ENCODE results near the gene L3MBTL3.
"Not testable (repeated sequence)": the region's sequence is repeated elsewhere in the genome, so short reads cannot be mapped to it uniquely, and the experiment has no call there.

L3MBTL3 gene

GRCh38 chr6:130147111-130147510 lies 128.7 kb downstream of the L3MBTL3 start:
- no peak for DNase-seq

GRCh38 chr6:130148181-130148580 lies 129.8 kb downstream of the L3MBTL3 start:
- no peak for DNase-seq

DNA sequence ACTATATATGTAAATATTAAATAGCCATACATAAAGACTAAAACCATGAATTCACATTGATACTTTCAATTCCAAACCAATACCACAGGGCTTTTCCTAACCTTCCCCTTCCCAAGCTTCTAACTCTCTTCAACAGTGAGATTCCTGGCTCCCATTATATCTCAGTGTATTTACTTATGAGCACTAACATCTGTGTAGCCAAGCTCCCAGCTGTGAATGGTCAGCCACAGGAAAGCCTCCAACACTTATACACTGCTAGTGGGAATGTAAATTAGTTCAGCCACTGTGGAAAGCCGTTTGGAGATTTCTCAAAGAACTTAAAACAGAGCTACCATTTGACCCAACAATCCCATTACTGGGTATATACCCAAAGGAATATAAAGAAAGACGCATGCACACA lies 130.6 kb downstream of the L3MBTL3 start:
- not testable (repeated sequence) for DNase-seq

DNA sequence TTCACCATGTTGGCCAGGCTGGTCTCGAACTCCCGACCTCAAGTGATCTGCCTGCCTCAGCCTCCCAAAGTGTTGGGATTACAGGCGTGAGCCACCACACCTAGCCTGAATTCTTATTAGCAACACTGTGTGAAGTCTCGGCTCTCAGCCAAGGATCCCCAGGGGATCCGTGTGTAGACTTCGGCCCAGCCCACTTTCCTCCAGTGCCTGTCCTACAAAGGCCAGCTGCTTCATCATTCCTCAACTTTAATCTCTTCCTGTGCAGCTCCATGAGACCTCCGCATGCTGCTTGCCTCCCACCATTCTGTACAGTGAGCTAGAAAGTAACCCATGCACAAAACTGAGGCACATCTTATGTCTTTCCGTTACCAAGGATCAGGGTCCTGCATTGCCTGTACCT lies 132.5 kb downstream of the L3MBTL3 start:
- no peak for DNase-seq

- no peak for DNase-seq
Measured at GRCh38 chr6:130152908-130153510, 134.6 kb downstream of the L3MBTL3 start.

- no peak for DNase-seq
Measured at GRCh38 chr6:130156908-130157307, 138.5 kb downstream of the L3MBTL3 start.

GRCh38 chr6:130158056-130158455 lies 139.7 kb downstream of the L3MBTL3 start:
- no peak for DNase-seq

- no peak for DNase-seq
Measured at GRCh38 chr6:130158548-130158947, 140.2 kb downstream of the L3MBTL3 start.

- no peak for DNase-seq
Measured at GRCh38 chr6:130159956-130160355, 141.6 kb downstream of the L3MBTL3 start.

DNA sequence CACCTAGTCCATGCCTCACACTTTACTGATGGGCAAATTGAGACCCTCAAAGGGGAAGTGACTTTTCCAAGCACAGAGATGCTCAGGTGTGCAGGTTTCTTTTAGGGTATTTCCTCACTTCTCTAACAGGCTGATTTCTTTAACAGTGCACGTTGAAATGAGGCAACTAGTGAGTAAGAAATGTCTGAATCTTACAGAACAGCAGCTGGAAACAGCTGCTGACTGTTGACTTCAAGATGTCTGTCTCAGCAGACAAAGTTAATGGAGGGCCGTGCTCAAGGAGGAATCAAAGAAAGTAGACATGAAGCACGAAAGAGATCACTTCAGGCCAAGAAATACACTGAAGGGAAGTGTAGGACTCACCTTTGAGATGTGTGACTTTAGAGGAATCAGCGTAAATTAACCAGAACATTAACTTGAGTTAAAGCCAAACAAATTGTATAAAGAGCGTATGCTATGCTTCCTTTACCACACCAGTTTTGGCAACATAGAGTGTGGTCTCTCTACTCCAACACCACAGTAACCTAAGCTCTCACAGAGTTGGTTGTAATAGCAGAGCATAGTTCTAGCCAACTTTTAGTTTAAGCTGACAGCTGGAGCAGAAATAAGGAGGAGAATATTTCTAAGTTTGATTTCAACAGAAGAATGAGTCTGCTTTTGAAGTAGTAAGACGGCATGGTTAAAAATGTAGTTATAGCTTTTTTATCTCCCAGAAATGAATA lies 143.5 kb downstream of the L3MBTL3 start:
- no peak for DNase-seq

DNA sequence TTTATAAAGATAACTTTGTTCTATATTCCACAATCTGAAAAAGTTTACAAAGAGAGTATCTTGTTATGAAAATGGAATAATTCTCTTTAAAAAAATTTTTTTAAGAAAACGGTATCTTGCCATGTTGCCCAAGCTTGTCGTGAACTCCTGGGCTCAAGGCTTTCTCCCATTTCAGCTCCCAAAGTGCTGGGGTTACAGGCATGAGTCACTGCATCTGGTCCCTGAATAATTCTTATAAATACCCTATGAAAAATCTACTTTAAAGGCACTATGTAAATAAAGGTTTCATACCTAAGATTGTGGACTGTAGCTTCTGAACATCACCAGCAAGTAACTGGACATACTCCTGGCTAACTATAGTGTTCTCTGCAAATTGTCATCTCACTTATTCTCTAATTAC lies 144.0 kb downstream of the L3MBTL3 start:
- no peak for DNase-seq

DNA sequence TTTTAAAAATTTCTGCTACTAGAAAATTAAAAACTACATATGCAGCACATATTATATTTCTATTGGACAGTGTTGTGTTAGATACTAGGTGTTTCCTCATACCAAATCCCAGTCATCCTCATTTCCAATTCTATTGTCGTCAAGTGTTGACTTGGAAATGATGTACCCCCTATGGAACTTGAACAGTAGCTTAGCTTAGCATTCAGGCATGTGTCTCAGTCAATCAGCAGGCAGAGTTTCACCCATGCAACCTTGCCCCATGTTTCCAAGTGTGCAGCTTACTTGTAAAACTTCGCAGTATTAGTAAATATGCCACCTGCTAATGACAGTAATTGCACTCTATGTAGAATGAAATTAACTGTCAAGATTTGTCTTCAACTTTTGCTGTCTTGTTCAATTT lies 144.9 kb downstream of the L3MBTL3 start:
- DNase-seq, result no peak

GRCh38 chr6:130164251-130164650 lies 145.9 kb downstream of the L3MBTL3 start:
- DNase-seq, result no peak

DNA sequence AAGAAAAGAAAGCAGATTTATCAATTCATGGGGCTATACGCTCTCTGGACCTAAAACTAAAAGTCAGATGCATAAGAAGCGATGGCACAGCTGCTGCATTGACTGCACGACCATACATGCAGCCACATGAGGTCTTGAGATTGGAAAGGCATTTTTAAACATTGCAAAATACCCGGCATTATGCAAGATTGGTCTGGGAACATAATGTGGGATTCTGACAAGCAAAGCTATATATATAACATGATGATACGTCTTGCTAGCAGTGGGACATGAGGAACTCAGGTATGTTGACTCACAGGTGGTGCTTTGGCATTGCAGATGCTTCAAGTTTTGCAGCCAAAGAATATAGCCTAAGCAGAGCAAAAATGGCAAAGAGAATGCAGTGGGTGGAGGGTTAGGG lies 149.3 kb downstream of the L3MBTL3 start:
- DNase-seq, result no peak

GRCh38 chr6:130170160-130170559 lies 151.8 kb downstream of the L3MBTL3 start:
- not testable (repeated sequence) for DNase-seq

- not testable (repeated sequence) for DNase-seq
Measured at GRCh38 chr6:130173377-130174004, 155.1 kb downstream of the L3MBTL3 start.

- no peak for DNase-seq
Measured at GRCh38 chr6:130176378-130176777, 158.0 kb downstream of the L3MBTL3 start.

GRCh38 chr6:130178692-130179091 lies 160.3 kb downstream of the L3MBTL3 start:
- no peak for DNase-seq

- no peak for DNase-seq
Measured at GRCh38 chr6:130182466-130182865, 164.1 kb downstream of the L3MBTL3 start.

DNA sequence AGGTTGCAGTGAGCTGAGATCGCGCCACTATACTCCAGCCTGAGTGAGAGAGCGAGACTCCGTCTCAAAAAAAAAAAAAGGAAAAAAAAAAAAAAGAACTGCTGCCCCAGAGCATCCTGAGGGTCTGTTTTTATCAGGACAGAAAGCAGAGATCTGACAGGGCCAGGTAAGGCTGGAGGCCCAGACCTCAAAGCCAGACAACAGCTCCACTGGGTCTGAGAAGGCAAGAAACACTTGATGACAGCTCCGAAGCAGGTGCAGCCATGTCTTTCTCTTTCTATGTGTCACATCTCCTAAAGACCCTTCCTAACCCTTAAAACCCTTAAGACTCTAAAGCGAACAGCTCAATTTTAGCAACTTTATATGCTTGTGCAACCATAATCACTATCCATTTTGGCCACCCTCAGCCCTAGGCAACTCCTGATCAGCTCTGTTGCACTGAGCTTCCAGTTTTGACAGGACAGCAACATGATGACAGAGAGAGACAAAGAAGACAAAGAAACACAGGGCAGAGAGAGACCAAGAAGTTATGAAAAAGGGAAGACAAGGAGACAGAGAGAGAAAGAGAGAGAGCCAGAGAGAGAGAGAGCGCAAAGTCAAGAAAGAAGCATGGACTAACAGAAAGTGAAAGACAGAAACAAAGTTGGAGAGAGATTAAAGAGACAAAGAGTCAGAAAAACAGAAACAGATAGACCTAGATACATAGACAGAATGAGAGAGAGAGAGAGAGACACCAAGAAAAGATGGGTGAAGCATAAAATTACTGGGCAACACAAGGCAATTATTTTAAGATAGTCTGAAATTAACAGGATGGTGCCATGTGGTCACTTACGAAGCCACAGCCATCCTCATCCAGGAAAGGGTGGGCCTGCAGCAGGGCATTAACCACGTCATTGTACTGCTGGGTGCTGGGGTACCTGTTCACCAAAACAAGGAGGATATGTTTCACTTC lies 165.2 kb downstream of the L3MBTL3 start:
- DNase-seq, result no peak

DNA sequence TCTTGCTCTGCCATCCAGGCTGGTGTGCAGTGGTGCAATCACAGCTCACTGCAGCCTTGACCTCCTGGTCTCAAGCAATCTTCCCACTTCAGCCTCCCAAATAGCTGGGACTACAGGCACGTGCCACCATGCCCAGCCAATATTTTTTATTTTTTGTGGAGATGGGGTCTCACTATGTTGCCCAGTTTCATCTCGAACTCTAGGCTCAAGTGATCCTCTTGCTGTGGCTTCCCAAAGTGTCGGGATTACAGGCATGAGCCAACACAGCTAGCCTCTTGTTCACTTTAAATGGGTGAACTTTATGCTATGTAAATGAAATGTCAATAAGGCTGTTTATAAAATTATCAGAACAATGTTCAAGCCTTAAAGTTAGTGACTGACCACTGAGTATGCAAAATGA lies 167.3 kb downstream of the L3MBTL3 start:
- DNase-seq, result no peak

DNA sequence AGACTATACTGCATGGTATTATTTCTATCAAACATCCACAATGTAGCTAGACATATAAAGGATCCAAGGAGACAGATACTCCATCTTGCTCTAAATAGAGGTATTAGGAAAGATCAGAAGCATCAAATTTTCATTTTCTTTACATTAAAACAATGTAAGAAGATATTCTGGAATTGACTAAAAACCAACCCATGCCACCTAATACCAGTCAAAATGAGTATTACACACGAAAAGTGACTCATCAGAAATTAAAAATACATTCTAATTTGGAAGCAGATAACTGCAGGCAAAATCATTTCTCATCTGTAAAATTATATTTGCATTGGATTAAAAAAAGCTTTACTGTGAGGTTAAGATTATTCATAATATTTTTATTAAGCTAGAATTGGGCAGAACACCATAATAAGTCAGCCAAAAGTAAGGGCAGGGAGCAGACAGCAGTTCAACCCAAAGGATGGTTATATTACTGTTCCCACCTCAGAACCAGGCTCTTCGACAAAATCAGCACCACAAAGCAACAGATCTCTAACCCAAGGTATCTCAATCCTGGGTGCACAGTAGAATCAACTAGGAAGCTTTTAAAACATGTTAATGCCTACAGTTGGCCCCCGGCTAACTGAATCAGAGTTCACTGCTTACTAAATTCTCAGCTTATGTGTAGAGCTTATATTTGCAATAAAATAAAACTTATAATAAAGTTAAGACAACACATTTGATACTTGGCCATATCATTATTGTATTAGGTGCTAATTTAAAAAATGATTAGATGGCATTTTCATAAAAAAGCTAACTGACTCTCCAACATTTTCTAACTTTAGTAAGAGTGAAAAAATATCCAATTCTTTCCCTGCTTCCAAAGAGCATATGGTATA lies 169.2 kb downstream of the L3MBTL3 start:
- DNase-seq, result no peak

Measured in GOT3 (cell line).